Astrocyte (in vitro differentiated cells and primary cell): ENCODE measurements around the gene HECW1. TPM values are rescaled to one million over a fixed set of nuclear protein-coding genes. Genes with fewer than 3 reads are reported as not detected.

Experiments
- DNase-seq: peaks from one replicate; pipeline ENCODE4 v3.0.0-alpha.2; 2010; ENCODE audit warnings: low read depth
- FAIRE-seq: peaks from 2 replicates; lab custom pipeline; 2011; peaks lifted over from hg19 to GRCh38; lab: Jason Lieb, UNC
- H2AFZ ChIP-seq: 2 replicates; pipeline ENCODE4 v1.6.0; 2012; ENCODE audit warnings: low read depth, low read length, inconsistent platforms
- H3K27ac ChIP-seq: 2 replicates; pipeline ENCODE4 v1.5.1; 2011; ENCODE audit warnings: low read depth, low read length, inconsistent platforms
- H3K27me3 ChIP-seq: 2 replicates; pipeline ENCODE4 v1.6.0; 2011; ENCODE audit warnings: low read length, inconsistent platforms; ENCODE audit not compliant: insufficient read depth
- H3K36me3 ChIP-seq: 2 replicates; pipeline ENCODE4 v1.5.1; 2011; ENCODE audit warnings: low read length, inconsistent platforms; ENCODE audit not compliant: insufficient read depth
- H3K4me1 ChIP-seq: 2 replicates; pipeline ENCODE4 v1.5.1; 2011; ENCODE audit warnings: low read length, inconsistent platforms; ENCODE audit not compliant: insufficient read depth
- H3K4me2 ChIP-seq: 2 replicates; pipeline ENCODE4 v1.6.0; 2012; ENCODE audit warnings: low read length, inconsistent platforms
- H3K4me3 ChIP-seq: 2 replicates; pipeline ENCODE4 v1.5.1; 2011; ENCODE audit warnings: low read depth, mild to moderate bottlenecking, low read length, inconsistent platforms; ENCODE audit not compliant: insufficient read depth
- H3K79me2 ChIP-seq: 2 replicates; pipeline ENCODE4 v1.6.0; 2012; ENCODE audit warnings: mild to moderate bottlenecking, low read length, inconsistent platforms; ENCODE audit not compliant: insufficient read depth
- H3K9ac ChIP-seq: 2 replicates; pipeline ENCODE4 v1.6.0; 2012; ENCODE audit warnings: mild to moderate bottlenecking, low read length, inconsistent platforms
- H3K9me3 ChIP-seq: 2 replicates; pipeline ENCODE4 v1.5.1; 2012; ENCODE audit warnings: low read depth, mild to moderate bottlenecking, low read length, inconsistent platforms; ENCODE audit not compliant: insufficient read depth
- H4K20me1 ChIP-seq: 2 replicates; pipeline ENCODE4 v1.6.0; 2012; ENCODE audit warnings: low read length, inconsistent platforms; ENCODE audit not compliant: insufficient read depth
- H3K27ac Mint-ChIP-seq: one replicate; pipeline ENCODE4 v1.8.0; 2021; ENCODE audit warnings: mild to moderate bottlenecking, mixed read lengths; ENCODE audit not compliant: unreplicated experiment
- H3K27me3 Mint-ChIP-seq: one replicate; pipeline ENCODE4 v1.8.0; 2021; ENCODE audit warnings: low read depth, mixed read lengths; ENCODE audit not compliant: unreplicated experiment
- H3K36me3 Mint-ChIP-seq: one replicate; pipeline ENCODE4 v1.8.0; 2021; ENCODE audit warnings: low read depth, mixed read lengths; ENCODE audit not compliant: unreplicated experiment
- H3K4me1 Mint-ChIP-seq: one replicate; pipeline ENCODE4 v1.8.0; 2021; ENCODE audit warnings: low read depth, mixed read lengths; ENCODE audit not compliant: unreplicated experiment
- H3K4me3 Mint-ChIP-seq: one replicate; pipeline ENCODE4 v1.8.0; 2021; ENCODE audit warnings: mild to moderate bottlenecking, moderate library complexity, mixed read lengths; ENCODE audit not compliant: unreplicated experiment
- H3K9me3 Mint-ChIP-seq: one replicate; pipeline ENCODE4 v1.8.0; 2021; ENCODE audit warnings: mild to moderate bottlenecking, mixed read lengths; ENCODE audit not compliant: unreplicated experiment
- CTCF ChIP-seq: IDR thresholded peaks from 2 replicates; pipeline ENCODE4 v1.5.1; 2011; ENCODE audit warnings: low read depth, mild to moderate bottlenecking, inconsistent platforms, low read length, moderate library complexity; ENCODE audit not compliant: insufficient read depth
- EZH2 ChIP-seq: IDR thresholded peaks from 2 replicates; pipeline ENCODE4 v1.6.1; 2012; ENCODE audit warnings: mild to moderate bottlenecking, low read length, inconsistent platforms; ENCODE audit not compliant: insufficient read depth
- total RNA-seq: library from RNA; stranded (reverse); gene quantifications from 2 replicates; pipeline ENCODE4 v1.2.1, GENCODE V29; 2021

HECW1 gene
- total RNA-seq, 1 donor from 2014 or later, result 3.3 TPM

GRCh38 chr7:43589728-43590127 is 477.3 kb downstream of the HECW1 start:
- no peak overlapping the region for H3K27ac Mint-ChIP-seq
- H3K36me3 Mint-ChIP-seq, result no peaks in the 10 kb centered on the region
- no peak overlapping the region for H3K4me3 ChIP-seq
- no peak overlapping the region for H3K4me2 ChIP-seq
- no peaks in the 10 kb centered on the region for H3K9me3 ChIP-seq
- H3K79me2 ChIP-seq, result peaks cover 99% of the 10 kb centered on the region
- H3K4me3 Mint-ChIP-seq, result no peak overlapping the region
- no peak overlapping the region for H3K9ac ChIP-seq
- DNase-seq (no peak), FAIRE-seq (no peak)
- peaks cover 84% of the 10 kb centered on the region for H4K20me1 ChIP-seq
- no peaks in the 10 kb centered on the region for H3K27me3 Mint-ChIP-seq
- no peak overlapping the region for H2AFZ ChIP-seq
- H3K9me3 Mint-ChIP-seq, result no peaks in the 10 kb centered on the region
- H3K4me1 ChIP-seq, result peaks cover 5% of the 10 kb centered on the region
- no peaks in the 10 kb centered on the region for H3K36me3 ChIP-seq
- H3K4me1 Mint-ChIP-seq, result peaks cover 30% of the 10 kb centered on the region
- no peak overlapping the region for H3K27ac ChIP-seq
- no peak for TF ChIP-seq EZH2
- TF ChIP-seq CTCF, result no peak
- no peaks in the 10 kb centered on the region for H3K27me3 ChIP-seq

GRCh38 chr7:43590862-43591557 is 478.6 kb downstream of the HECW1 start:
- H3K27me3 Mint-ChIP-seq, result no peaks in the 10 kb centered on the region
- no peaks in the 10 kb centered on the region for H3K27me3 ChIP-seq
- peaks cover 4% of the 10 kb centered on the region for H3K36me3 ChIP-seq
- H3K9me3 ChIP-seq, result no peaks in the 10 kb centered on the region
- H3K27ac ChIP-seq, result no peak overlapping the region
- TF ChIP-seq CTCF, result no peak
- TF ChIP-seq EZH2, result no peak
- H3K36me3 Mint-ChIP-seq, result no peaks in the 10 kb centered on the region
- H2AFZ ChIP-seq, result no peak overlapping the region
- no peaks in the 10 kb centered on the region for H3K9me3 Mint-ChIP-seq
- H3K4me1 Mint-ChIP-seq, result peaks cover 24% of the 10 kb centered on the region
- peak overlapping the region; percentile 14 for H3K4me2 ChIP-seq
- no peak overlapping the region for H3K4me3 Mint-ChIP-seq
- H3K4me3 ChIP-seq, result no peak overlapping the region
- no peak for DNase-seq
- peaks cover 2% of the 10 kb centered on the region for H3K4me1 ChIP-seq
- peaks cover 86% of the 10 kb centered on the region for H4K20me1 ChIP-seq
- H3K9ac ChIP-seq, result no peak overlapping the region
- no peak overlapping the region for H3K27ac Mint-ChIP-seq
- H3K79me2 ChIP-seq, result peaks cover 99% of the 10 kb centered on the region
- no peak for FAIRE-seq

- H3K4me1 Mint-ChIP-seq, result peaks cover 19% of the 10 kb centered on the region
- H3K27ac ChIP-seq, result peak overlapping the region; percentile 4
- H3K36me3 Mint-ChIP-seq, result no peaks in the 10 kb centered on the region
- no peaks in the 10 kb centered on the region for H3K9me3 Mint-ChIP-seq
- no peak overlapping the region for H3K27ac Mint-ChIP-seq
- H3K4me1 ChIP-seq, result peaks cover 2% of the 10 kb centered on the region
- peaks cover 9% of the 10 kb centered on the region for H3K36me3 ChIP-seq
- H3K9ac ChIP-seq, result no peak overlapping the region
- no peak overlapping the region for H3K4me3 Mint-ChIP-seq
- no peaks in the 10 kb centered on the region for H3K27me3 Mint-ChIP-seq
- H3K4me2 ChIP-seq, result peak overlapping the region; percentile 14
- no peak overlapping the region for H3K4me3 ChIP-seq
- H2AFZ ChIP-seq, result no peak overlapping the region
- TF ChIP-seq CTCF, result no peak
- no peak for TF ChIP-seq EZH2
- FAIRE-seq (no peak), DNase-seq (peak; percentile 55)
- peaks cover 99% of the 10 kb centered on the region for H3K79me2 ChIP-seq
- H3K9me3 ChIP-seq, result no peaks in the 10 kb centered on the region
- no peaks in the 10 kb centered on the region for H3K27me3 ChIP-seq
- H4K20me1 ChIP-seq, result peaks cover 84% of the 10 kb centered on the region
Observed at GRCh38 chr7:43591558-43592180, 479.2 kb downstream of the HECW1 start.
